HL-60 (cell line): ENCODE results near the gene ATG16L1.

ENCODE experiments used
- DNase-seq, 2 experiments: peaks; one replicate each; pipeline ENCODE4 v3.0.0-alpha.2; 2010 to 2020; ENCODE audit warnings: low read depth in 1 of 2, low spot score in 1 of 2
- H3K27ac ChIP-seq: fragments of 250-450 bp; sonication (Bioruptor Pico); replicated peaks from 2 replicates; pipeline ENCODE4 v1.5.1; 2020; ENCODE audit warnings: mild to moderate bottlenecking, moderate library complexity
- H3K27me3 ChIP-seq: fragments of 250-450 bp; sonication (Bioruptor Pico); 2 replicates; pipeline ENCODE4 v1.5.1; 2021; ENCODE audit warnings: mild to moderate bottlenecking, moderate library complexity; ENCODE audit not compliant: insufficient read depth, poor library complexity, severe bottlenecking
- H3K4me3 ChIP-seq: replicated peaks from 2 replicates; pipeline ENCODE4 v1.5.1; 2011; ENCODE audit warnings: mild to moderate bottlenecking, control low read depth, low read length; ENCODE audit not compliant: insufficient read depth
- GABPA ChIP-seq: IDR thresholded peaks from 2 replicates; pipeline ENCODE4 v1.6.1; 2012; ENCODE audit warnings: low read depth
- POLR2AphosphoS5 ChIP-seq: IDR thresholded peaks from 2 replicates; pipeline ENCODE4 v1.6.1; 2012; ENCODE audit warnings: low read depth
- SPI1 ChIP-seq: IDR thresholded peaks from 2 replicates; pipeline ENCODE4 v1.6.1; 2012; ENCODE audit warnings: low read depth, mild to moderate bottlenecking, borderline replicate concordance
- TF ChIP-seq, protein P1 (sequence below): IDR thresholded peaks from 2 replicates; pipeline ENCODE4 v1.6.1; 2012; ENCODE audit warnings: low read depth; ENCODE audit not compliant: insufficient replicate concordance
- TF ChIP-seq, protein P2 (sequence below): IDR thresholded peaks from one replicate; pipeline ENCODE4 v1.5.1; 2011; ENCODE audit warnings: low read length, control low read depth, inconsistent platforms; ENCODE audit not compliant: insufficient read depth

Gene ATG16L1

DNA sequence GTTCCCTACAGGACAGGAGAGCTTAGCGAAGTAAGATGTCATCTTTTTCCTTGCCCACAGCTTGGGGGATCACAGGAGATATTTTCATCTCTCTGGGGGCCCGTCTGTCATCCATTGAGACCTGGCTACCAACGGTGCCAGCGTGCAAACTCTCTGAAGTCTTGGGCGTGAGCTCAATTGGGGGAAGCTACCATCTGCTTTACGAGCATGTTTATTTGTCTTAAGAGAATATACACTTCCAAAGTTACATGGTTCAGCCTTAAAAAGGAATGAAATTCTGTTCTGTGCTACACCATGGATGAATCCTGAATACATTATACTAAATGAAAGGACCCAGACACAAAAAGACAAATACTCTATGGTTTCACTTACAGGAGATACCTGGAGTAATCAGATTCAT is 69.7 kb downstream of the ATG16L1 start:
- H3K27me3 ChIP-seq, result no peaks in the 10 kb centered on the region
- TF ChIP-seq, protein P1, sequence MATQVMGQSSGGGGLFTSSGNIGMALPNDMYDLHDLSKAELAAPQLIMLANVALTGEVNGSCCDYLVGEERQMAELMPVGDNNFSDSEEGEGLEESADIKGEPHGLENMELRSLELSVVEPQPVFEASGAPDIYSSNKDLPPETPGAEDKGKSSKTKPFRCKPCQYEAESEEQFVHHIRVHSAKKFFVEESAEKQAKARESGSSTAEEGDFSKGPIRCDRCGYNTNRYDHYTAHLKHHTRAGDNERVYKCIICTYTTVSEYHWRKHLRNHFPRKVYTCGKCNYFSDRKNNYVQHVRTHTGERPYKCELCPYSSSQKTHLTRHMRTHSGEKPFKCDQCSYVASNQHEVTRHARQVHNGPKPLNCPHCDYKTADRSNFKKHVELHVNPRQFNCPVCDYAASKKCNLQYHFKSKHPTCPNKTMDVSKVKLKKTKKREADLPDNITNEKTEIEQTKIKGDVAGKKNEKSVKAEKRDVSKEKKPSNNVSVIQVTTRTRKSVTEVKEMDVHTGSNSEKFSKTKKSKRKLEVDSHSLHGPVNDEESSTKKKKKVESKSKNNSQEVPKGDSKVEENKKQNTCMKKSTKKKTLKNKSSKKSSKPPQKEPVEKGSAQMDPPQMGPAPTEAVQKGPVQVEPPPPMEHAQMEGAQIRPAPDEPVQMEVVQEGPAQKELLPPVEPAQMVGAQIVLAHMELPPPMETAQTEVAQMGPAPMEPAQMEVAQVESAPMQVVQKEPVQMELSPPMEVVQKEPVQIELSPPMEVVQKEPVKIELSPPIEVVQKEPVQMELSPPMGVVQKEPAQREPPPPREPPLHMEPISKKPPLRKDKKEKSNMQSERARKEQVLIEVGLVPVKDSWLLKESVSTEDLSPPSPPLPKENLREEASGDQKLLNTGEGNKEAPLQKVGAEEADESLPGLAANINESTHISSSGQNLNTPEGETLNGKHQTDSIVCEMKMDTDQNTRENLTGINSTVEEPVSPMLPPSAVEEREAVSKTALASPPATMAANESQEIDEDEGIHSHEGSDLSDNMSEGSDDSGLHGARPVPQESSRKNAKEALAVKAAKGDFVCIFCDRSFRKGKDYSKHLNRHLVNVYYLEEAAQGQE, result no peak
- TF ChIP-seq, protein P2, sequence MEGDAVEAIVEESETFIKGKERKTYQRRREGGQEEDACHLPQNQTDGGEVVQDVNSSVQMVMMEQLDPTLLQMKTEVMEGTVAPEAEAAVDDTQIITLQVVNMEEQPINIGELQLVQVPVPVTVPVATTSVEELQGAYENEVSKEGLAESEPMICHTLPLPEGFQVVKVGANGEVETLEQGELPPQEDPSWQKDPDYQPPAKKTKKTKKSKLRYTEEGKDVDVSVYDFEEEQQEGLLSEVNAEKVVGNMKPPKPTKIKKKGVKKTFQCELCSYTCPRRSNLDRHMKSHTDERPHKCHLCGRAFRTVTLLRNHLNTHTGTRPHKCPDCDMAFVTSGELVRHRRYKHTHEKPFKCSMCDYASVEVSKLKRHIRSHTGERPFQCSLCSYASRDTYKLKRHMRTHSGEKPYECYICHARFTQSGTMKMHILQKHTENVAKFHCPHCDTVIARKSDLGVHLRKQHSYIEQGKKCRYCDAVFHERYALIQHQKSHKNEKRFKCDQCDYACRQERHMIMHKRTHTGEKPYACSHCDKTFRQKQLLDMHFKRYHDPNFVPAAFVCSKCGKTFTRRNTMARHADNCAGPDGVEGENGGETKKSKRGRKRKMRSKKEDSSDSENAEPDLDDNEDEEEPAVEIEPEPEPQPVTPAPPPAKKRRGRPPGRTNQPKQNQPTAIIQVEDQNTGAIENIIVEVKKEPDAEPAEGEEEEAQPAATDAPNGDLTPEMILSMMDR, result no peak
- TF ChIP-seq GABPA (no peak), SPI1 (no peak), POLR2AphosphoS5 (no peak)
- H3K27ac ChIP-seq, result no peak overlapping the region
- no peak for DNase-seq
- H3K4me3 ChIP-seq, result no peak overlapping the region

DNA sequence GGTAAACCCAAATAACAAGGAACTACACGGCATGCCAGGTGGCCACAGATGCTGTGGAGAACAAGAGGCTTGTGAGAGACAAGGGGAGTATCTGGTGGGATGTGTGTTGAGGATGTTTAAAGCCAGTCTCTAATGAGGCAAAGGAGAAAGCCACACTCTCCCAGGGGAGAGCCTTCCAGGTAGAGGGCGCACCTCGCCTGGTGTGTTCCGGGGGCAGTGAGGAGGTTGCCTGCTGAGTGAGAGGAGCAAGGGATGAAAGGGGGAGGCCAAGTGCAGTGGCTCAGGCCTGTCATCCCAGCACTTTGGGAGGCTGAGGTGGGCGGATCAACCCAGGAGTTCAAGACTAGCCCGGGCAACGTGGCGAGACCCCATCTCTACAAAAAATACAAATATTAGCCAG is 72.4 kb downstream of the ATG16L1 start:
- no peak overlapping the region for H3K27ac ChIP-seq
- no peak overlapping the region for H3K4me3 ChIP-seq
- DNase-seq, result no peak
- no peaks in the 10 kb centered on the region for H3K27me3 ChIP-seq
- TF ChIP-seq GABPA (no peak), SPI1 (no peak), POLR2AphosphoS5 (no peak)
- TF ChIP-seq, protein P1, result no peak
- TF ChIP-seq, protein P2, result no peak

DNA sequence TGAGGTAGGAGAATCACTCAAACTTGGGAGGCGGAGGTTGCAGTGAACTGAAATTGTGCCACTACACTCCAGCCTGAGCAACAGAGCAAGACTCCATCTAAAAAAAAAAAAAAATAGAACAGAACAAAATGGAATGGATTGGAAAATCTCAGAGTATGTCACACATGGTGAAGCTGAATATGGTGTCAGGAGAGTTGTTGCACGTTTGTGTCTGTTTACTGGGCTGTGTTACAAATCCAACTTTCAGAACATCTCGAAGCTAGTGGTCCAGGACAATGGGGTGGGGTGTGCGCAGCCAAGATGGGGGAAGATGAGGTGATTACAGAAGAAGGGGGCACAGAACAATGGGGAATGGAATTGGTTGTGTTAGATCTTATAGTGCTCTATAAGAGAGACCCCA is 73.8 kb downstream of the ATG16L1 start:
- Histone ChIP-seq H3K4me3 (no peak overlapping the region), H3K27me3 (no peaks in the 10 kb centered on the region), H3K27ac (no peak overlapping the region)
- DNase-seq, result no peak
- no peak for TF ChIP-seq GABPA
- TF ChIP-seq, protein P1, result no peak
- TF ChIP-seq, protein P2, result no peak
